ENCODE data around the gene CSTPP1.

GRCh38 chr11:47137476-47137875, 200.9 kb downstream of the CSTPP1 start:
- no peak for TF ChIP-seq CTCF (IDR thresholded peaks at IDR 0.05; ENCODE audit: low read depth, low read length, poor library complexity, severe bottlenecking)
- no peak for TF ChIP-seq EZH2phosphoT487 (IDR thresholded peaks at IDR 0.05; ENCODE audit: borderline replicate concordance, low read length)

All from DOHH2 (cell line).